ENCODE results near the gene DYNC1LI1. TPM values are rescaled to one million over a fixed set of nuclear protein-coding genes. Genes with fewer than 3 reads are reported as not detected.

DYNC1LI1 gene
- polyA plus RNA-seq, 1 experiment: 53.4 TPM

GRCh38 chr3:32557640-32558352 is 12.9 kb downstream of the DYNC1LI1 start:
- Histone ChIP-seq H3K27me3 (ENCODE audit: control insufficient read depth, insufficient read depth, low read length) (no peaks in the 10 kb centered on the region), H3K4me3 (ENCODE audit: low read depth, low read length) (no peak overlapping the region), H3K9me3 (ENCODE audit: control insufficient read depth, insufficient read depth, low read length) (no peaks in the 10 kb centered on the region), H3K27ac (ENCODE audit: low read depth, low read length) (no peak overlapping the region)
- TF ChIP-seq, protein P1, sequence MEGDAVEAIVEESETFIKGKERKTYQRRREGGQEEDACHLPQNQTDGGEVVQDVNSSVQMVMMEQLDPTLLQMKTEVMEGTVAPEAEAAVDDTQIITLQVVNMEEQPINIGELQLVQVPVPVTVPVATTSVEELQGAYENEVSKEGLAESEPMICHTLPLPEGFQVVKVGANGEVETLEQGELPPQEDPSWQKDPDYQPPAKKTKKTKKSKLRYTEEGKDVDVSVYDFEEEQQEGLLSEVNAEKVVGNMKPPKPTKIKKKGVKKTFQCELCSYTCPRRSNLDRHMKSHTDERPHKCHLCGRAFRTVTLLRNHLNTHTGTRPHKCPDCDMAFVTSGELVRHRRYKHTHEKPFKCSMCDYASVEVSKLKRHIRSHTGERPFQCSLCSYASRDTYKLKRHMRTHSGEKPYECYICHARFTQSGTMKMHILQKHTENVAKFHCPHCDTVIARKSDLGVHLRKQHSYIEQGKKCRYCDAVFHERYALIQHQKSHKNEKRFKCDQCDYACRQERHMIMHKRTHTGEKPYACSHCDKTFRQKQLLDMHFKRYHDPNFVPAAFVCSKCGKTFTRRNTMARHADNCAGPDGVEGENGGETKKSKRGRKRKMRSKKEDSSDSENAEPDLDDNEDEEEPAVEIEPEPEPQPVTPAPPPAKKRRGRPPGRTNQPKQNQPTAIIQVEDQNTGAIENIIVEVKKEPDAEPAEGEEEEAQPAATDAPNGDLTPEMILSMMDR (IDR thresholded peaks at IDR 0.05; ENCODE audit: low read depth, low read length): no peak
- DNase-seq (ENCODE audit: low read depth, low spot score): no peak
- POLR2A ChIA-PET: no interaction called here
- CTCF ChIA-PET: interaction anchor here (1.0 kb wide), 1 partner anchor 47 kb away, joined by 3 read pairs; no protein-coding TSS in a partner anchor

GRCh38 chr3:32556332-32556731 is 14.3 kb downstream of the DYNC1LI1 start:
- H3K27me3 ChIP-seq (ENCODE audit: control insufficient read depth, insufficient read depth, low read length): no peaks in the 10 kb centered on the region
- POLR2A ChIA-PET: no interaction called here
- no peak overlapping the region for H3K4me3 ChIP-seq (ENCODE audit: low read depth, low read length)
- H3K9me3 ChIP-seq (ENCODE audit: control insufficient read depth, insufficient read depth, low read length): no peaks in the 10 kb centered on the region
- H3K27ac ChIP-seq (ENCODE audit: low read depth, low read length): no peak overlapping the region
- DNase-seq (ENCODE audit: low read depth, low spot score): no peak
- CTCF ChIA-PET: no interaction called here
- TF ChIP-seq, protein P1 (IDR thresholded peaks at IDR 0.05; ENCODE audit: low read depth, low read length): no peak

DNA sequence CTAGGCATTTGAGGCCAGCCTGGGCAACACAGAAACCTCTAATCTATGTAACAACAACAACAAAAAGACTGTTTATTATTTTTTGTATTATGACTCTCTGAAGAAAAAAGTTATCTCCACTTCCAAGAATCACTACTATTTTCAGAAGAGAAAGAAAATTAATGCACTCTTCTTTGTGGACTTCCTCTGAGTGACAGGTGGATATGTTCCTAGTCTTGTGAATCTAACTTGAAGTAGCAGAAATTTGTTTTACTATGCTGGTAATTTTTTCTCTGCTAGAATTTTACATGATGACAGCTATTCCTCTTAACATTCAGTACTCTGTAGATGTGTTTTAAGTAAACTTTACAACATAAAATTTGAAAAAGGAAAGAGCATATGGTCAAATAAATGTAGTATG is 16.7 kb downstream of the DYNC1LI1 start:
- ChIA-PET CTCF (no interaction called here), POLR2A (no interaction called here)
- H3K27ac ChIP-seq (ENCODE audit: low read depth, low read length): no peak overlapping the region
- H3K27me3 ChIP-seq (ENCODE audit: control insufficient read depth, insufficient read depth, low read length): no peaks in the 10 kb centered on the region
- no peak for DNase-seq (ENCODE audit: low read depth, low spot score)
- H3K9me3 ChIP-seq (ENCODE audit: control insufficient read depth, insufficient read depth, low read length): no peaks in the 10 kb centered on the region
- TF ChIP-seq, protein P1 (IDR thresholded peaks at IDR 0.05; ENCODE audit: low read depth, low read length): no peak
- H3K4me3 ChIP-seq (ENCODE audit: low read depth, low read length): no peak overlapping the region

DNA sequence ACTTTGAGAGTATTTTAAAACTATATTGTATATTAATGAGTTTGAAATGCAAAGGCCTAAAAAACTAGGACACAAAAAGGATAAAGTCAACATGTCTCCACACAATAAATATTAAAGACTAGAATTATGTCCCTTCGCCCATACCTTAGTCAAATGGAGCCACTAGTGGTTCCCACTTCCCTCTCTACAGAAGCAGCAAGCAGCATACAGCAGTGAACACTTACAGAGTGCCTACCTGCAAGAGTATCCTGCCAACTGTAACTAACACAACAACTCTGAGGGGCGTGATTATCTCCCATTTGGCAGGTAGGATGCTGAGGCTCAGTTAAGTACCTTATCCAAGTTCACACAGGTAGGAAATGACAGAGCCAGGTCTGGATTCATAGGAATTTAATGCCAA is 17.2 kb downstream of the DYNC1LI1 start:
- no peak overlapping the region for H3K4me3 ChIP-seq (ENCODE audit: low read depth, low read length)
- no peaks in the 10 kb centered on the region for H3K27me3 ChIP-seq (ENCODE audit: control insufficient read depth, insufficient read depth, low read length)
- CTCF ChIA-PET: no interaction called here
- TF ChIP-seq, protein P1 (IDR thresholded peaks at IDR 0.05; ENCODE audit: low read depth, low read length): no peak
- no peak for DNase-seq (ENCODE audit: low read depth, low spot score)
- POLR2A ChIA-PET: no interaction called here
- no peak overlapping the region for H3K27ac ChIP-seq (ENCODE audit: low read depth, low read length)
- no peaks in the 10 kb centered on the region for H3K9me3 ChIP-seq (ENCODE audit: control insufficient read depth, insufficient read depth, low read length)

DNA sequence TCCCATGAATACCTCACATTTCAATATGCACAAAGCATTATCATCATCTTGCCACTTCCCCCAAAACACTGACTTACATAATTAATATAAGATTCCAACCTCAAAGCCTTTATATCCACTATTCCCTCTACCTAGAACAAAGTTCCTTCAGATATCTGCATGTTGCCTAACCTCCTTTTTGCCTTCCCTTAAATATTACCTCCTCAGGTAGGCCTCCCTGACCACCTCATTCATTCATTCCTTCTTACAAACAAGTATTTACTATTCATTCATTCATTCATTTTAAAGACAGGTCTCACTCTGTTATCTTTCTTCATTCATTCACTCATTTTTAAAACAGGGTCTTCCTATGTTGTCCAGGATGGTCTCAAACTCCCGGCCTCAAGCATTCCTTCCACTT is 18.6 kb downstream of the DYNC1LI1 start:
- Histone ChIP-seq H3K27me3 (ENCODE audit: control insufficient read depth, insufficient read depth, low read length) (no peaks in the 10 kb centered on the region), H3K9me3 (ENCODE audit: control insufficient read depth, insufficient read depth, low read length) (no peaks in the 10 kb centered on the region), H3K27ac (ENCODE audit: low read depth, low read length) (no peak overlapping the region), H3K4me3 (ENCODE audit: low read depth, low read length) (no peak overlapping the region)
- TF ChIP-seq, protein P1 (IDR thresholded peaks at IDR 0.05; ENCODE audit: low read depth, low read length): no peak
- DNase-seq (ENCODE audit: low read depth, low spot score): no peak
- POLR2A ChIA-PET: no interaction called here
- CTCF ChIA-PET: no interaction called here

Measured in AG04450 (cell line).